Measurements from ENCODE around the gene ATP10A. TPM values are rescaled to one million over a fixed set of nuclear protein-coding genes. Genes with fewer than 3 reads are reported as not detected.

ATP10A gene
- total and polyA plus RNA-seq, 9 of the 15 experiments (the other 6 are each of a cell fraction or from before 2014, with no cell fraction given), result 0.09 TPM; not detected in 8

DNA sequence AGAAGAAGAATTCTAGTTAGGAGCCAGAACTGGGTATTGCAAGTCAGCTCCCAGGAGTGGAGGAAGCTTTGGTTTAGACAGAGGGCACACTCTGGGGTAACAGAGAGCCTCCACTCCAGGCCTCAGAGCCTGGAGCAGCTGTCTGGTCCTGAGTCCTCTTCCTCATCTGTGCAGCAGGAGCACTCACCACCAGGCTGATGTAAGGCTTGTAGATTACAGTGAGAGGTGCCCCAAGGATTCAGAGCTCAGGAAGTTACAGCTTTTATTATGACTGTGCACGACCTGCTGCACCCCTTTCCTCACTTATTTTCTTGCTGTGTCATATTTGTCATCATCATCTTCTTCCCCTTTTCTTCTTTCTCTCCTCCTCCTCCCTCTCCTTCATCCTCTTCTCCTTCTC is 210.4 kb downstream of the ATP10A start:
- no peak for FAIRE-seq
- no peak for ATAC-seq
- DNase-seq (ENCODE audit: extremely low read depth in 1 of 4, low spot score in 3 of 4), result no peak
- no peak overlapping the region for H2AFZ ChIP-seq (ENCODE audit: low read depth, low read length)
- WGBS (ENCODE audit: insufficient coverage, low coverage, missing lambda C conversion rate), result 0% methylated on average over 1 of the region's 1 CpG
- no peak overlapping the region for H3K9ac ChIP-seq (ENCODE audit: insufficient read depth in 1 of 2, low read depth in 2 of 2, low read length in 2 of 2)
- H3K36me3 ChIP-seq (ENCODE audit: control insufficient read depth, insufficient read depth, low read length), result no peaks in the 10 kb centered on the region
- no peak overlapping the region for H3K27ac ChIP-seq (ENCODE audit: extremely low read depth, low read depth, low read length)
- intact Hi-C loops (cut with micrococcal nuclease), result no loop called here
- no peak overlapping the region for H3K4me3 ChIP-seq
- no peaks in the 10 kb centered on the region for H3K9me1 ChIP-seq (ENCODE audit: control insufficient read depth, insufficient read depth, low read length)
- peaks cover 0 to 5% of the 10 kb centered on the region in 2 experiments; a peak in 2 of 5 replicates for H3K27me3 ChIP-seq (ENCODE audit: control insufficient read depth in 2 of 2, insufficient read depth in 2 of 2, low read length in 2 of 2)
- in situ Hi-C loops (cut with MboI), result no loop called here
- no TSS peak for BruUV-seq (replicated peaks)
- H4K20me1 ChIP-seq (replicated peaks; ENCODE audit: control insufficient read depth, insufficient read depth, low read length), result no peaks in the 10 kb centered on the region; the same call in 1 of the 2 replicates
- no peak overlapping the region for H3K4me2 ChIP-seq (ENCODE audit: insufficient read depth, low read length)
- H3K9me3 ChIP-seq (replicated peaks; ENCODE audit: control insufficient read depth, insufficient read depth, low read depth, low read length), result no peaks in the 10 kb centered on the region
- CTCF ChIA-PET (ENCODE audit: low intra/inter-chr PET ratio), result no interaction called here
- H3K4me1 ChIP-seq (replicated peaks in 1 of 2; ENCODE audit: control insufficient read depth in 2 of 2, insufficient read depth in 2 of 2, low read length in 2 of 2), result no peaks in the 10 kb centered on the region
- no peaks in the 10 kb centered on the region for H3K79me2 ChIP-seq (ENCODE audit: control insufficient read depth, insufficient read depth, low read length)
- POLR2A ChIA-PET, result interaction anchor here (1.0 kb wide), 1 partner anchor 15 kb away, joined by 3 read pairs; no protein-coding TSS in a partner anchor
- TF ChIP-seq GATA2 (CRISPR knock-in tag; IDR thresholded peaks at IDR 0.05), result no peak
- no peak for TF ChIP-seq TFAM (CRISPR knock-in tag; conservative IDR thresholded peaks at IDR 0.05)
- TF ChIP-seq, protein P1, sequence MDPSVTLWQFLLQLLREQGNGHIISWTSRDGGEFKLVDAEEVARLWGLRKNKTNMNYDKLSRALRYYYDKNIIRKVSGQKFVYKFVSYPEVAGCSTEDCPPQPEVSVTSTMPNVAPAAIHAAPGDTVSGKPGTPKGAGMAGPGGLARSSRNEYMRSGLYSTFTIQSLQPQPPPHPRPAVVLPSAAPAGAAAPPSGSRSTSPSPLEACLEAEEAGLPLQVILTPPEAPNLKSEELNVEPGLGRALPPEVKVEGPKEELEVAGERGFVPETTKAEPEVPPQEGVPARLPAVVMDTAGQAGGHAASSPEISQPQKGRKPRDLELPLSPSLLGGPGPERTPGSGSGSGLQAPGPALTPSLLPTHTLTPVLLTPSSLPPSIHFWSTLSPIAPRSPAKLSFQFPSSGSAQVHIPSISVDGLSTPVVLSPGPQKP (CRISPR knock-in tag; IDR thresholded peaks at IDR 0.05), result no peak
- TF ChIP-seq IRF1 (CRISPR knock-in tag; IDR thresholded peaks at IDR 0.05; ENCODE audit: borderline replicate concordance), result no peak
- no peak for TF ChIP-seq POLR2A (conservative IDR thresholded peaks at IDR 0.05)
